Right atrium auricular region (tissue), 2 donors: Measurements from ENCODE around the gene EML3. TPM values are rescaled to one million over a fixed set of nuclear protein-coding genes. Genes with fewer than 3 reads are reported as not detected.

Source experiments
- DNase-seq: peaks from one replicate; pipeline ENCODE4 v3.0.0-alpha.2; 2019; ENCODE audit warnings: low spot score
- H3K27ac ChIP-seq, 2 donors: fragments of 200-600 bp; sonication (generic); 1 replicate in 1 of 2; 2 replicates in 1 of 2; pipeline ENCODE4 v1.5.1; 2016 to 2019
- H3K27me3 ChIP-seq, 2 donors: fragments of 200-600 bp; sonication (generic); one replicate each; pipeline versions ENCODE4 v1.5.1 to v1.6.0; 2017 to 2019
- H3K36me3 ChIP-seq: fragments of 200-600 bp; sonication (generic); one replicate; pipeline ENCODE4 v1.5.1; 2016
- H3K4me1 ChIP-seq, 2 donors: fragments of 200-600 bp; sonication (generic); one replicate each; pipeline versions ENCODE4 v1.5.1 to v1.6.0; 2017 to 2019
- H3K4me3 ChIP-seq, 2 donors: fragments of 200-600 bp; sonication (generic); 1 replicate in 1 of 2; 2 replicates in 1 of 2; pipeline ENCODE4 v1.5.1; 2017 to 2019; ENCODE audit warnings: mild to moderate bottlenecking in 1 of 2, moderate library complexity in 1 of 2
- H3K9me3 ChIP-seq, 2 donors: fragments of 200-600 bp; sonication (generic); one replicate each; pipeline ENCODE4 v1.5.1; 2019
- total RNA-seq, 2 donors: library from RNA; depleted of rRNA; stranded (reverse); fragments of >200 nt; gene quantifications; one replicate each; pipeline ENCODE4 v1.1.0, GENCODE V29; 2016
- TF ChIP-seq, protein P1 (sequence below), 2 donors: fragments of 200-600 bp; sonication (generic); IDR thresholded peaks; one replicate each; pipeline ENCODE4 v1.5.1; 2019; ENCODE audit warnings: antibody characterized with exemption in 2 of 2

The EML3 gene
- total RNA-seq, 2 donors from 2014 or later, result 15.8 to 21.3 TPM

DNA sequence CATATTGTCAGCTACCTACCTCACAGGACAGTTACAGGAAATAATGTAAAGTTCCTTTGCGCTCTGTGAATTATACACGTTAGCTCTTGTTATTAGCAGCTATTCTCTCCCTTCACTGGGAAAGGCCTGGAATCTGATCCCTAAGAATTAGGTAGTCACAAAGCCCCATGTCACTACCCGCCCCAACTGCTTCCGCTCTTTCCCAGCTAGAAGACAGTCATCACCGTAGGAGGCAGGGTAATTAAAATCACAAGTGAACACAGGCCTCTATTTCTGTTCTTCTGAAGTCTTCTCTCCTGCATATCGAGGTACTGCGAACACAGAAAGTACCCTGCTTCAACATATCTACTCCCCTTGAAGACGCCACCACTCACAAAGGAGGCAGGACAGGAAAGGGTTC is 53.4 kb downstream of the EML3 start:
- Histone ChIP-seq H3K27ac (peak overlapping the region in 1 of 2 donors; percentile 82), H3K9me3 (no peaks in the 10 kb centered on the region), H3K4me3 (no peak overlapping the region), H3K27me3 (no peaks in the 10 kb centered on the region), H3K36me3 (peaks cover 46% of the 10 kb centered on the region), H3K4me1 (peaks cover 0 to 55% of the 10 kb centered on the region in 2 donors)
- TF ChIP-seq, protein P1, sequence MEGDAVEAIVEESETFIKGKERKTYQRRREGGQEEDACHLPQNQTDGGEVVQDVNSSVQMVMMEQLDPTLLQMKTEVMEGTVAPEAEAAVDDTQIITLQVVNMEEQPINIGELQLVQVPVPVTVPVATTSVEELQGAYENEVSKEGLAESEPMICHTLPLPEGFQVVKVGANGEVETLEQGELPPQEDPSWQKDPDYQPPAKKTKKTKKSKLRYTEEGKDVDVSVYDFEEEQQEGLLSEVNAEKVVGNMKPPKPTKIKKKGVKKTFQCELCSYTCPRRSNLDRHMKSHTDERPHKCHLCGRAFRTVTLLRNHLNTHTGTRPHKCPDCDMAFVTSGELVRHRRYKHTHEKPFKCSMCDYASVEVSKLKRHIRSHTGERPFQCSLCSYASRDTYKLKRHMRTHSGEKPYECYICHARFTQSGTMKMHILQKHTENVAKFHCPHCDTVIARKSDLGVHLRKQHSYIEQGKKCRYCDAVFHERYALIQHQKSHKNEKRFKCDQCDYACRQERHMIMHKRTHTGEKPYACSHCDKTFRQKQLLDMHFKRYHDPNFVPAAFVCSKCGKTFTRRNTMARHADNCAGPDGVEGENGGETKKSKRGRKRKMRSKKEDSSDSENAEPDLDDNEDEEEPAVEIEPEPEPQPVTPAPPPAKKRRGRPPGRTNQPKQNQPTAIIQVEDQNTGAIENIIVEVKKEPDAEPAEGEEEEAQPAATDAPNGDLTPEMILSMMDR (IDR thresholded peaks at IDR 0.05), result no peak
- DNase-seq, result no peak

DNA sequence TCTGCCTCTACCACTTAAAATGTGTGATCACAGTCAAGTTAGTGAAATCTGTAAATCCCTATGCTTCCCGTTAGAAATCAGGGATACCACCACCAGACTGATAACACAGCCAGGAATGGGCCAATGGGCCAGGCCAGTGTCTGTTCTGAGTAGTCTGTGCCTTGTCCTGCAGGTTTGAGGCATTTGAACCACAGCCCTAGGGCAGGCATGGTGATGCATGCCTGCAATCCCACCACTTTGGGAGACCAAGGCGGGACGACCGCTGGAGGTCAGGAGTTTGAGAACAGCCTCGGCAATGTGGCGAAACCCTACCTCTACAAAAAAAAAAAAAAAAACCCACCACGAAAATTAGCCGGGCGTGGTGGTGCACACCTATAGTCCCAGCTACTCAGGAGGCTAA is 53.9 kb downstream of the EML3 start:
- H3K27me3 ChIP-seq, result no peaks in the 10 kb centered on the region
- H3K27ac ChIP-seq, result peak overlapping the region in 1 of 2 donors; percentile 82
- no peaks in the 10 kb centered on the region for H3K9me3 ChIP-seq
- H3K4me1 ChIP-seq, result peaks cover 0 to 60% of the 10 kb centered on the region in 2 donors
- no peak for DNase-seq
- peaks cover 43% of the 10 kb centered on the region for H3K36me3 ChIP-seq
- H3K4me3 ChIP-seq, result no peak overlapping the region
- TF ChIP-seq, protein P1 (IDR thresholded peaks at IDR 0.05), result no peak

DNA sequence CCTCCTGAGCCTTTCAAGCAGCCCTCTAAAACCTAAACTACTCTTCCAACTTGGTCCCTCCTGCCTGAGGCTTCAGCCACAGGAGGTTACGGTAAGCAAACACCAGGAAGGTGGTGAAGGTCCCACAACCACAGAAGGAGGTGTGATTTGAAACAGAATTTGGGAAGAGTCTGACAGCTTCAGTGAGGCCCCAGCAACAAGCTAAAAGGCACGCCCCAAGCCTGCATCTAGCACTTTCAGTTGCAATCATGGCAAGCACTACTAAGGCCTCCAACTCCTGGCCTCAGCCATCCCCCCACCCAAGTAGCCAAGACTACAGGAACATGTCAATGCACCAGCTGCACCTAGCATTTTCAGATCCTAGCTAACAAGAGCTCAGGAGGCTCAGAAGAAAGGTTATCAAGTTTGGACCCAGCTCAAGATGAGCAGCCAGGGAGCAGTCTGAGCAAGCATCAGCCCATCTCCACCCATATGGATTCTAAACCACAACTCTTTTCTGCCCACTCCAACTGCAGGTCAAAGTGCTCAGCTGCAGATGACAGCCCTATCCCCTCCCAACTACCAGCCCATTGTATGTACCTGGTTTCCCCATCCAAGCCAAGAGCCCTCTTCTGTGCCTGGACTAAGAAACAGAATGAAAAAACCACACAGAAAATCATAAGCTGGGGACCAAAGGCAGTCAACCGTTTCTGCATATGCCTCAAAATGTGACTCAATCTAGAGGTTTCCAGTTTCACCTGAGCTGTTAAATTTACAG is 55.5 kb downstream of the EML3 start:
- TF ChIP-seq, protein P1 (IDR thresholded peaks at IDR 0.05), result no peak
- Histone ChIP-seq H3K4me3 (peak overlapping the region in 1 of 2 donors; percentile 10), H3K9me3 (no peaks in the 10 kb centered on the region), H3K27me3 (no peaks in the 10 kb centered on the region), H3K4me1 (peaks cover 0 to 76% of the 10 kb centered on the region in 2 donors), H3K36me3 (peaks cover 28% of the 10 kb centered on the region), H3K27ac (peak overlapping the region; percentile 90 to 95)
- DNase-seq, result no peak

DNA sequence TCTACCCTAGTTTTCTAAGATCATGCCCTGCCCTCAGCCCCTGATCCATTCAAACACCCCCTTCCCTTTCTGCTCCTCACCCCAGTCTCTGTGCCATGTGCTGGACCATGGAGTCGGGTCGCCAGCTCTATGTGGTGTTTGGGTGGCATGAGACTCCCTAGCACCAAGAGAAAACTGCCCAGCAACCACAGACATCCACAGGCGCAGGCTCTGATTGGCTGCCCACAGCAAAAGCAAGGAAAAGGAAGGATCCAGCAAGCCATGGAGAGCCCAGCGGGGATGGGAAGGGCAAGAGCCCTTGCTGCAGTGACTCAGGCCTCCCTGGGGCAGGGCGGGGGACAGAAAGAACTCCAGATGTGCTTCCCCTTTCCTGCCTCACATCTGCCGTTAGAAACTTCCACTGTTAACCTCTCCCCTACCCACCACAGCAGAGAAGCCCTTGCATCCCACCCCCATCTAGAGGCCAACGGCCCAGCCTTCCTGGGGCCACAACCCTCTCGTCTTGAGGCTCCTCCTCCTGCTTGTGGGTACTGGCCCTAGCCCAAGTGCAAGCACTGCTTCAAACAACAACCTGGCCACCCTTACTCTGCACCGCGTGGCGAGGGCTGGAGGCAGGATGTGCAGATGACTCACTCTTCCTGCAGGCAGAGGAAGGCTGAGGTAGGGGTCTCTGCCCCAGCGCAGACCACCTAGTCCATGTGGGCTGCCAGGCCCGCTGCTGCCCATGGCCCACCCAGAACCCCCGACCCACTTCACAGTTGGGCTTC is 56.3 kb downstream of the EML3 start:
- H3K36me3 ChIP-seq, result peaks cover 25% of the 10 kb centered on the region
- H3K4me1 ChIP-seq, result peaks cover 0 to 83% of the 10 kb centered on the region in 2 donors
- peak; percentile 97 for DNase-seq
- TF ChIP-seq, protein P1 (IDR thresholded peaks at IDR 0.05), result no peak
- peak overlapping the region; percentile 90 to 95 for H3K27ac ChIP-seq
- no peaks in the 10 kb centered on the region for H3K9me3 ChIP-seq
- H3K4me3 ChIP-seq, result peak overlapping the region in 1 of 2 donors; percentile 10
- H3K27me3 ChIP-seq, result no peaks in the 10 kb centered on the region

DNA sequence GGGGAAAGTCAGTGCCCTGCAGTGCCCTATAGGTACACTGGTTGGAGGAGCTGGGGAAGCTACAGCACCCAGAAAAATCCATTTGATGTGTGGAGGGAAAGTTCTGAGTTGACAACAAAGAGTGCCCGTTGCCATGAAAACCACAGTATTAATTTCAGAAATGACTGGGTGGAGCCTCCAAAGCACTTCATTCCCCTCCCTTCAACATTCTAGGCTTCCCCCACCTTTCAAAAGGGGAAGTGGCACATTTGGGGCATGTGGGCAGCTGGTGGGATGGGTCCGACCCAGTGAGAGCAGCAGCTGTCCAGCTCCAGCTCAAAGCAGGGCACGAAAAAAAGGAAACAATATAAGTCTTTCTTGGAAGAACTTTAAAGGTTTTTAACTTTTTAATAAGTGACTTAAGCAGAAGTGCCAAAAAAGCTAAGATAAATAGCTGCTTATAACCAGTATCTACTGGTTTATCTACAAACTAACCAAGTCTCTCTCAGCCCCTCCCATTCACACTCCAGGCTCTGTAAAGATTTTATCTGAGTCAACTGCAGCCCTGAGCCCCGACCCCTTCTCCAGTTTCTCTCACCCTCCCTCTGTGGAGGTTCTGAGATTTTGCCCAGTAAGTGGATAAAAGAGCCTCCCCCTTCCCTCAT is 57.0 kb downstream of the EML3 start:
- TF ChIP-seq, protein P1 (IDR thresholded peaks at IDR 0.05), result no peak
- Histone ChIP-seq H3K9me3 (no peaks in the 10 kb centered on the region), H3K4me3 (peak overlapping the region in 1 of 2 donors; percentile 10), H3K4me1 (peaks cover 0 to 83% of the 10 kb centered on the region in 2 donors), H3K27me3 (no peaks in the 10 kb centered on the region), H3K36me3 (peaks cover 25% of the 10 kb centered on the region), H3K27ac (peak overlapping the region; percentile 90 to 95)
- no peak for DNase-seq
